Right lobe of liver (tissue), 4 donors: ENCODE results near the gene TTC32.

Experiments used
- POLR2A ChIP-seq: fragments of 450-650 bp; IDR thresholded peaks from one replicate; pipeline ENCODE4 v1.6.1; 2017; ENCODE audit warnings: antibody characterized with exemption, mild to moderate bottlenecking
- TF ChIP-seq, protein P1 (sequence below), 4 donors: fragments of 200-600 bp in 3 of 4; fragments of 450-650 bp in 1 of 4; IDR thresholded peaks; one replicate each; pipeline versions ENCODE4 v1.5.1 to v1.8.0; 2016 to 2022; ENCODE audit warnings: antibody characterized with exemption in 4 of 4, mild to moderate bottlenecking in 2 of 4
- donor health status: DM: no; HTN: no; CAD: no.
- donor health status: DM: no; HTN: no; CAD: no.
- donor health status: DM: no; HTN: yes; CAD: no.

DNA sequence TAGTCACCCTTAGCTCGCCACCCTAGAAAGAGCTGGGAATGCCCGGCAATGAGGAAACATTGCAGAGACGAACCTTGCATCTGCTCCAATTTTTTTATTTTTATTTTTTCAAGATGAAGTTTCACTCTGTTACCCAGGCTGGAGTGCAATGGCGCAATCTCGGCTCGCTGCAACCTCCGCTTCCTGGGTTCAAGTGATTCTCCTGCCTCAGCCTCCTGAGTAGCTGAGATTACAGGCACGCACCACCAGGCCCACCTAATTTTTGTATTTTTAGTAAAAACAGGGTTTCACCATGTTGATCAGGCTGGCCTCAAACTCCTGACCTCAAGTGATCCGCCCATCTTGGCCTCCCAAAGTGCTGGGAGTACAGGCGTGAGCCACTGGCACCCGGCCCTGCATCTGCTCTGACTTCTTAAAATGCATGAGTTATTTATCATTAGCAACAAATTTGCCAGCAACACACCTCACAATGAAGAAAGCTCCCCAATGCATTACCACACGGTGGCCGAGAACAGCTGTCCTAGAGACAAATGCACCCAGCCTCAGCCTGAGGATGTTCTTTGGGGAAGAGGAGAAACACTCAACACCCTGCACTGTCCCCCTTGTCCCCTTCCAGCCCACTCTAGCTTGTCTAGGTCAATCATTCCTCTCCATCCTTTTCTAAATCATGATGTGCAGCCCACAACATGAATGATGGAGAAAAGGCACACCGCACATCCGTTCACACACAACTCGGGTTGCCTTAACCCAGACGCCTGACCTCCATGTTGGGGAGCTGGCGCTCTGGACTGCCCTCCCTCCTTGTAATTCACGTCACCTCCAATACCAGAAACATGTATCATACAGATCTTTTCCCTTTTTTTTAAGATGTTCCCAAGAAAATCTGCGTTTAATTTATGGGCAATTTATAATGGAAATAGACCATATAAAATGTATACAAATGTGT is 46.9 kb downstream of the TTC32 start:
- TF ChIP-seq, protein P1, sequence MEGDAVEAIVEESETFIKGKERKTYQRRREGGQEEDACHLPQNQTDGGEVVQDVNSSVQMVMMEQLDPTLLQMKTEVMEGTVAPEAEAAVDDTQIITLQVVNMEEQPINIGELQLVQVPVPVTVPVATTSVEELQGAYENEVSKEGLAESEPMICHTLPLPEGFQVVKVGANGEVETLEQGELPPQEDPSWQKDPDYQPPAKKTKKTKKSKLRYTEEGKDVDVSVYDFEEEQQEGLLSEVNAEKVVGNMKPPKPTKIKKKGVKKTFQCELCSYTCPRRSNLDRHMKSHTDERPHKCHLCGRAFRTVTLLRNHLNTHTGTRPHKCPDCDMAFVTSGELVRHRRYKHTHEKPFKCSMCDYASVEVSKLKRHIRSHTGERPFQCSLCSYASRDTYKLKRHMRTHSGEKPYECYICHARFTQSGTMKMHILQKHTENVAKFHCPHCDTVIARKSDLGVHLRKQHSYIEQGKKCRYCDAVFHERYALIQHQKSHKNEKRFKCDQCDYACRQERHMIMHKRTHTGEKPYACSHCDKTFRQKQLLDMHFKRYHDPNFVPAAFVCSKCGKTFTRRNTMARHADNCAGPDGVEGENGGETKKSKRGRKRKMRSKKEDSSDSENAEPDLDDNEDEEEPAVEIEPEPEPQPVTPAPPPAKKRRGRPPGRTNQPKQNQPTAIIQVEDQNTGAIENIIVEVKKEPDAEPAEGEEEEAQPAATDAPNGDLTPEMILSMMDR (IDR thresholded peaks at IDR 0.05) = no peak
- no peak for TF ChIP-seq POLR2A
